GM12873 (cell line): ENCODE results near the gene PSMD1.

Experiments used
- TF ChIP-seq, protein P1 (sequence below): IDR thresholded peaks from 2 replicates; pipeline ENCODE4 v1.5.1; 2012; ENCODE audit warnings: low read depth, mild to moderate bottlenecking, moderate library complexity, low read length, control low read depth; ENCODE audit not compliant: insufficient read depth; ENCODE audit errors: missing control alignments

The PSMD1 gene

GRCh38 chr2:231041061-231041689 is 15.5 kb upstream of the PSMD1 start:
- TF ChIP-seq, protein P1, sequence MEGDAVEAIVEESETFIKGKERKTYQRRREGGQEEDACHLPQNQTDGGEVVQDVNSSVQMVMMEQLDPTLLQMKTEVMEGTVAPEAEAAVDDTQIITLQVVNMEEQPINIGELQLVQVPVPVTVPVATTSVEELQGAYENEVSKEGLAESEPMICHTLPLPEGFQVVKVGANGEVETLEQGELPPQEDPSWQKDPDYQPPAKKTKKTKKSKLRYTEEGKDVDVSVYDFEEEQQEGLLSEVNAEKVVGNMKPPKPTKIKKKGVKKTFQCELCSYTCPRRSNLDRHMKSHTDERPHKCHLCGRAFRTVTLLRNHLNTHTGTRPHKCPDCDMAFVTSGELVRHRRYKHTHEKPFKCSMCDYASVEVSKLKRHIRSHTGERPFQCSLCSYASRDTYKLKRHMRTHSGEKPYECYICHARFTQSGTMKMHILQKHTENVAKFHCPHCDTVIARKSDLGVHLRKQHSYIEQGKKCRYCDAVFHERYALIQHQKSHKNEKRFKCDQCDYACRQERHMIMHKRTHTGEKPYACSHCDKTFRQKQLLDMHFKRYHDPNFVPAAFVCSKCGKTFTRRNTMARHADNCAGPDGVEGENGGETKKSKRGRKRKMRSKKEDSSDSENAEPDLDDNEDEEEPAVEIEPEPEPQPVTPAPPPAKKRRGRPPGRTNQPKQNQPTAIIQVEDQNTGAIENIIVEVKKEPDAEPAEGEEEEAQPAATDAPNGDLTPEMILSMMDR, result no peak

DNA sequence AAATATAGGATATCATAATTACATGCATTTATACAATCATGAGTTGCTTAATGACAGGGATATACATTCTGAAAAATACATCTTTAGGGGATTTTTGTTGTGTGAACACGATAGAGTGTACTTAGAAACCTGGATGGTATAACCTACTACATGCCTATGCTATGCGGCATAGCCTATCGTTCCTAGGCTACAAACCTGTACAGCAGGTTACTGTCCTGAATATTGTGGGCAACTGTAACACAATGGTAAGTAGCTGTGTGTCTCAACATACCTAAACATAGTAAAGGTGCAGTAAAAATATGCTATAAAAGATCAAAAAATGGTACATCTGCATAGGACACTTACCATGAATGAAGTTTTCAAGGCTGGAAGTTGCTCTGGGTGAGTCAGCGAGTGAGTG is 12.9 kb upstream of the PSMD1 start:
- TF ChIP-seq, protein P1, result no peak

DNA sequence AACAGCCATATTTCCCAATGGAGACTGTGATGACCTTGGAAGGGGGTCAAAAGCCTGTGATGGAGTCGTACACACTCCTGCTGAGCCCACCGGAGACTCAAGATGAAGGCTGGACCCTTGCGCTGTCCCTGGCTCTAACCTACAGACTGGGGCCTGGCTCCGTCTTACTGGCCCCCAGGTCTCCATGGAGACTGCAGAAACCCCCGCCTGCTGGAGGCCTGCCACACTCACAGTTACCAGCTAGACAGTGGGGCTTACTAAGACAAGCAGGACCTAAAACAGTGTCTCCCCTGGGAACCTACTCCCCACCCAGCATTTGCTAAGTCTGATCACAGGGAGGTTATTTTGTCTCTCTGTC is 9.8 kb upstream of the PSMD1 start:
- TF ChIP-seq, protein P1, result no peak

GRCh38 chr2:231047274-231047922 is 9.3 kb upstream of the PSMD1 start:
- TF ChIP-seq, protein P1, result no peak

- TF ChIP-seq, protein P1, result no peak
These were observed 8.4 kb upstream of the PSMD1 start for GRCh38 chr2:231047923-231048915.

GRCh38 chr2:231049286-231050017 is 7.2 kb upstream of the PSMD1 start:
- TF ChIP-seq, protein P1, result no peak
